A549 (cell line): Measurements from ENCODE around the gene NR3C2.

ENCODE experiments used
- BHLHE40 ChIP-seq: IDR thresholded peaks from 2 replicates; pipeline ENCODE4 v1.6.1; 2012; ENCODE audit warnings: low read depth, low read length, inconsistent platforms
- CHD2 ChIP-seq: fragments of 150-350 bp; IDR thresholded peaks from 2 replicates; pipeline ENCODE4 v1.6.1; 2014; ENCODE audit warnings: low read length; ENCODE audit not compliant: partially characterized antibody
- FOSL2 ChIP-seq, 2 experiments: fragments of 450-650 bp in 1 of 2; fragments of >200 bp in 1 of 2; sonication (Bioruptor Twin) in 1 of 2; formaldehyde crosslinking; IDR thresholded peaks; 2 replicates each; pipeline versions ENCODE4 v1.5.0 to v1.6.1; 2016 to 2020; ENCODE audit warnings: mild to moderate bottlenecking in 1 of 2, moderate library complexity in 1 of 2
- HDAC2 ChIP-seq: fragments of 200-600 bp; sonication (generic); IDR thresholded peaks from 2 replicates; pipeline ENCODE4 v1.6.1; 2016
- HOXB5 ChIP-seq: fragments of 250-450 bp; sonication (Bioruptor Pico); IDR thresholded peaks from 2 replicates; pipeline ENCODE4 v1.5.0; 2020; ENCODE audit warnings: mild to moderate bottlenecking, moderate library complexity
- TF ChIP-seq, protein P1 (sequence below): fragments of 200-600 bp; sonication (generic); IDR thresholded peaks from 2 replicates; pipeline ENCODE4 v1.6.1; 2016; ENCODE audit warnings: antibody characterized with exemption, mild to moderate bottlenecking, moderate library complexity
- TF ChIP-seq, protein P2 (sequence below): fragments of >200 bp; sonication (Bioruptor Twin); formaldehyde crosslinking; IDR thresholded peaks from 3 replicates; pipeline ENCODE4 v1.5.1; 2016
- TF ChIP-seq, protein P3 (sequence below): IDR thresholded peaks from 2 replicates; pipeline ENCODE4 v1.6.1; 2012

DNA sequence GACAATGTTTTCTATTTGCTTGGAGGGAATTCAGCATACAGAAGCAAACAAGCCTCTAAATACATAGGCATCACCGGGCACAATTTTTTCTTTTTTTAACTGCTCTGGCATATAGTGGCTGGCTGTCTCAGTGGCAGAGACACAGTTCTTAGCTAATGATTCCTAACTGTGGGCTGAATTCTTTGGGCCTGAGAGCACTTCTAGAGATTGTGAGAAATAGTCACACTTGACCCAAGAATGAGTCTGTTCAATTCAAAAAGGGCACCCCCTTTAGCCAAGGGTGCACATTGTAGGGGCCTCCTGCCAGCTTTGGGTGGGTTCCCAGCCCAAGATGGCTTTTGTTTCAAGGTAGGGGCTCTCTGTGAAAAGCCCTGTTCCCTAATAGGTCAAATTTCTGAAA lies 364.6 kb downstream of the NR3C2 start:
- TF ChIP-seq HOXB5 (CRISPR knock-in tag) (no peak), FOSL2 (IDR thresholded peaks at IDR 0.05) (no peak), FOSL2 (CRISPR knock-in tag; IDR thresholded peaks at IDR 0.05) (no peak), CHD2 (no peak), BHLHE40 (no peak), HDAC2 (no peak)
- TF ChIP-seq, protein P1, sequence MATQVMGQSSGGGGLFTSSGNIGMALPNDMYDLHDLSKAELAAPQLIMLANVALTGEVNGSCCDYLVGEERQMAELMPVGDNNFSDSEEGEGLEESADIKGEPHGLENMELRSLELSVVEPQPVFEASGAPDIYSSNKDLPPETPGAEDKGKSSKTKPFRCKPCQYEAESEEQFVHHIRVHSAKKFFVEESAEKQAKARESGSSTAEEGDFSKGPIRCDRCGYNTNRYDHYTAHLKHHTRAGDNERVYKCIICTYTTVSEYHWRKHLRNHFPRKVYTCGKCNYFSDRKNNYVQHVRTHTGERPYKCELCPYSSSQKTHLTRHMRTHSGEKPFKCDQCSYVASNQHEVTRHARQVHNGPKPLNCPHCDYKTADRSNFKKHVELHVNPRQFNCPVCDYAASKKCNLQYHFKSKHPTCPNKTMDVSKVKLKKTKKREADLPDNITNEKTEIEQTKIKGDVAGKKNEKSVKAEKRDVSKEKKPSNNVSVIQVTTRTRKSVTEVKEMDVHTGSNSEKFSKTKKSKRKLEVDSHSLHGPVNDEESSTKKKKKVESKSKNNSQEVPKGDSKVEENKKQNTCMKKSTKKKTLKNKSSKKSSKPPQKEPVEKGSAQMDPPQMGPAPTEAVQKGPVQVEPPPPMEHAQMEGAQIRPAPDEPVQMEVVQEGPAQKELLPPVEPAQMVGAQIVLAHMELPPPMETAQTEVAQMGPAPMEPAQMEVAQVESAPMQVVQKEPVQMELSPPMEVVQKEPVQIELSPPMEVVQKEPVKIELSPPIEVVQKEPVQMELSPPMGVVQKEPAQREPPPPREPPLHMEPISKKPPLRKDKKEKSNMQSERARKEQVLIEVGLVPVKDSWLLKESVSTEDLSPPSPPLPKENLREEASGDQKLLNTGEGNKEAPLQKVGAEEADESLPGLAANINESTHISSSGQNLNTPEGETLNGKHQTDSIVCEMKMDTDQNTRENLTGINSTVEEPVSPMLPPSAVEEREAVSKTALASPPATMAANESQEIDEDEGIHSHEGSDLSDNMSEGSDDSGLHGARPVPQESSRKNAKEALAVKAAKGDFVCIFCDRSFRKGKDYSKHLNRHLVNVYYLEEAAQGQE: no peak
- TF ChIP-seq, protein P2, sequence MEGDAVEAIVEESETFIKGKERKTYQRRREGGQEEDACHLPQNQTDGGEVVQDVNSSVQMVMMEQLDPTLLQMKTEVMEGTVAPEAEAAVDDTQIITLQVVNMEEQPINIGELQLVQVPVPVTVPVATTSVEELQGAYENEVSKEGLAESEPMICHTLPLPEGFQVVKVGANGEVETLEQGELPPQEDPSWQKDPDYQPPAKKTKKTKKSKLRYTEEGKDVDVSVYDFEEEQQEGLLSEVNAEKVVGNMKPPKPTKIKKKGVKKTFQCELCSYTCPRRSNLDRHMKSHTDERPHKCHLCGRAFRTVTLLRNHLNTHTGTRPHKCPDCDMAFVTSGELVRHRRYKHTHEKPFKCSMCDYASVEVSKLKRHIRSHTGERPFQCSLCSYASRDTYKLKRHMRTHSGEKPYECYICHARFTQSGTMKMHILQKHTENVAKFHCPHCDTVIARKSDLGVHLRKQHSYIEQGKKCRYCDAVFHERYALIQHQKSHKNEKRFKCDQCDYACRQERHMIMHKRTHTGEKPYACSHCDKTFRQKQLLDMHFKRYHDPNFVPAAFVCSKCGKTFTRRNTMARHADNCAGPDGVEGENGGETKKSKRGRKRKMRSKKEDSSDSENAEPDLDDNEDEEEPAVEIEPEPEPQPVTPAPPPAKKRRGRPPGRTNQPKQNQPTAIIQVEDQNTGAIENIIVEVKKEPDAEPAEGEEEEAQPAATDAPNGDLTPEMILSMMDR: no peak
- TF ChIP-seq, protein P3, sequence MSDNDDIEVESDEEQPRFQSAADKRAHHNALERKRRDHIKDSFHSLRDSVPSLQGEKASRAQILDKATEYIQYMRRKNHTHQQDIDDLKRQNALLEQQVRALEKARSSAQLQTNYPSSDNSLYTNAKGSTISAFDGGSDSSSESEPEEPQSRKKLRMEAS: no peak
